Left lung (tissue), 10 donors: ENCODE data around the gene EML6. TPM values are rescaled to one million over a fixed set of nuclear protein-coding genes. Genes with fewer than 3 reads are reported as not detected.

ENCODE experiments used
- ATAC-seq: fragments of 200-7000 bp; cut with Tn5 transposase; one replicate; pipeline ENCODE4 v1.9.1; 2020; ENCODE audit warnings: moderate library complexity
- DNase-seq, 4 donors: peaks; one replicate each; pipeline ENCODE4 v3.0.0-alpha.2; 2013 to 2020
- H3K27ac ChIP-seq, 2 donors: fragments of 200-600 bp; sonication (generic) in 1 of 2; one replicate each; pipeline versions ENCODE4 v1.5.0 to v1.8.0; 2020 to 2021
- H3K27me3 ChIP-seq, 2 donors: fragments of 200-600 bp; sonication (generic) in 1 of 2; one replicate each; pipeline versions ENCODE4 v1.5.0 to v1.8.0; 2020 to 2021
- H3K36me3 ChIP-seq, 2 donors: fragments of 200-600 bp; sonication (generic) in 1 of 2; one replicate each; pipeline versions ENCODE4 v1.5.0 to v1.8.0; 2020 to 2021
- H3K4me1 ChIP-seq, 2 donors: fragments of 200-600 bp; one replicate each; pipeline ENCODE4 v1.8.0; 2021
- H3K4me3 ChIP-seq, 2 donors: fragments of 200-600 bp; sonication (generic) in 1 of 2; one replicate each; pipeline versions ENCODE4 v1.5.0 to v1.8.0; 2020 to 2021; ENCODE audit warnings: mild to moderate bottlenecking in 1 of 2
- H3K9me3 ChIP-seq, 2 donors: fragments of 200-600 bp; sonication (generic) in 1 of 2; one replicate each; pipeline versions ENCODE4 v1.5.0 to v1.8.0; 2020 to 2021
- CTCF ChIP-seq, 2 donors: fragments of 200-600 bp; sonication (generic) in 1 of 2; IDR thresholded peaks; one replicate each; pipeline versions ENCODE4 v1.5.0 to v1.8.0; 2021; ENCODE audit warnings: antibody characterized with exemption in 2 of 2
- intact Hi-C, 2 donors: fragments of 100-400 bp; cut with DNase I; formaldehyde crosslinking; loops; one replicate each; pipeline versions ENCODE4 v1.11.2 to v1.14.2; 2022
- polyA plus RNA-seq, 6 donors: library from polyadenylated mRNA; unstranded; fragments of 120-200 nt; gene quantifications; one replicate each; pipeline ENCODE4 v1.2.1, GENCODE V29; 2013; ENCODE audit not compliant: insufficient read length in 6 of 6
- total RNA-seq, 2 donors: library from RNA; stranded (reverse); fragmentation: NEBNext Ultra II Directional; extraction: Animal tissue kit (Norgen Biotek cat#: 25700); gene quantifications; one replicate each; pipeline ENCODE4 v1.2.1, GENCODE V29; 2021
- donor health status: DM: no; HTN: yes; CAD: no.
- donor health status: DM: no; HTN: no; CAD: no.

The EML6 gene
- total and polyA plus RNA-seq, 8 donors, result 0.73 to 2.2 (median 1.3) TPM

GRCh38 chr2:54945391-54946219, 222.1 kb downstream of the EML6 start:
- peak overlapping the region in 1 of 2 donors; percentile 66 for H3K27ac ChIP-seq
- no peaks in the 10 kb centered on the region for H3K27me3 ChIP-seq
- no peaks in the 10 kb centered on the region for H3K9me3 ChIP-seq
- DNase-seq (peak in 3 of 4 donors; percentile 23 to 63 (median 59)), ATAC-seq (peak; percentile 92)
- intact Hi-C loops, result no loop called here
- H3K4me1 ChIP-seq, result no peaks in the 10 kb centered on the region
- H3K4me3 ChIP-seq, result no peak overlapping the region
- no peaks in the 10 kb centered on the region for H3K36me3 ChIP-seq
- TF ChIP-seq CTCF (IDR thresholded peaks at IDR 0.05), result no peak

GRCh38 chr2:54946220-54946805, 222.9 kb downstream of the EML6 start:
- peak overlapping the region in 1 of 2 donors; percentile 66 for H3K27ac ChIP-seq

GRCh38 chr2:54947136-54947535, 223.7 kb downstream of the EML6 start:
- TF ChIP-seq CTCF (IDR thresholded peaks at IDR 0.05), result no peak

More at GRCh38 chr2:54946220-54946805, 222.9 kb downstream of the EML6 start:
- no peak overlapping the region for H3K4me3 ChIP-seq
- intact Hi-C loops, result no loop called here
- no peaks in the 10 kb centered on the region for H3K27me3 ChIP-seq
- H3K36me3 ChIP-seq, result no peaks in the 10 kb centered on the region
- no peaks in the 10 kb centered on the region for H3K9me3 ChIP-seq
- DNase-seq (no peak), ATAC-seq (peak; percentile 6)
- H3K4me1 ChIP-seq, result no peaks in the 10 kb centered on the region
- no peak for TF ChIP-seq CTCF (IDR thresholded peaks at IDR 0.05)

GRCh38 chr2:54947646-54948045, 224.2 kb downstream of the EML6 start:
- H3K36me3 ChIP-seq, result no peaks in the 10 kb centered on the region
- no peaks in the 10 kb centered on the region for H3K4me1 ChIP-seq
- no peak for TF ChIP-seq CTCF (IDR thresholded peaks at IDR 0.05)
- H3K27ac ChIP-seq, result no peak overlapping the region
- no peak for ATAC-seq
- intact Hi-C loops, result no loop called here
- H3K9me3 ChIP-seq, result no peaks in the 10 kb centered on the region
- H3K4me3 ChIP-seq, result no peak overlapping the region
- DNase-seq, result no peak
- no peaks in the 10 kb centered on the region for H3K27me3 ChIP-seq

More at GRCh38 chr2:54947136-54947535, 223.7 kb downstream of the EML6 start:
- intact Hi-C loops, result no loop called here
- H3K27ac ChIP-seq, result no peak overlapping the region
- no peaks in the 10 kb centered on the region for H3K27me3 ChIP-seq
- no peak for ATAC-seq
- H3K4me1 ChIP-seq, result no peaks in the 10 kb centered on the region
- H3K4me3 ChIP-seq, result no peak overlapping the region
- DNase-seq, result no peak
- no peaks in the 10 kb centered on the region for H3K36me3 ChIP-seq
- no peaks in the 10 kb centered on the region for H3K9me3 ChIP-seq

GRCh38 chr2:54948120-54948519, 224.7 kb downstream of the EML6 start:
- ATAC-seq, result no peak
- TF ChIP-seq CTCF (IDR thresholded peaks at IDR 0.05), result no peak

More at GRCh38 chr2:54948120-54948519, 224.7 kb downstream of the EML6 start:
- H3K27ac ChIP-seq, result no peak overlapping the region
- H3K27me3 ChIP-seq, result no peaks in the 10 kb centered on the region
- DNase-seq, result no peak
- intact Hi-C loops, result no loop called here
- no peaks in the 10 kb centered on the region for H3K4me1 ChIP-seq
- no peak overlapping the region for H3K4me3 ChIP-seq
- H3K36me3 ChIP-seq, result no peaks in the 10 kb centered on the region
- no peaks in the 10 kb centered on the region for H3K9me3 ChIP-seq
